ENCODE measurements around the gene HINT2. TPM values are rescaled to one million over a fixed set of nuclear protein-coding genes. Genes with fewer than 3 reads are reported as not detected.

Gene HINT2
- total and polyA plus RNA-seq, 7 donors = 36.5 to 64.7 (median 43.8) TPM

DNA sequence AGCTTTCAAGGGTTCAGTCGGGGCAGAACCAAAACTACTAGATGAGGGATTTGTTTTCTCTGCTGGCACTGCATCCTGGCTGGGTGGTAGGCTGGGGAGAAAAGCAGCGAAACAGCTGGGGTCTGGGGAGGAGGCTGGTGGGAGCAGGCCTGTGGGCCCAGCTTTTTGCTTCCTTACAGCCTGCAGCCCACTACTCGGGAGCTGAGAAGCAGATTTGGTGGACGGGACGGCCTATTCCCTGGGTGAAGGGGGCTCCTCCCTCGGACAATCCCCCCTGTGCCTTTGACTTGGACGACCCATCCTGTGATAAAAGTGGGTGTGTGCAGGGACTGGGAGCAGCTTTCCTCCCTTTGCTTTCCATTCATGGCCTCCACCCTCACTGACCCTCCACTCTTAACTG is 14.3 kb downstream of the HINT2 start:
- no peak for TF ChIP-seq CTCF (IDR thresholded peaks at IDR 0.05)
- Histone ChIP-seq H3K27ac (no peak overlapping the region), H3K9me3 (no peaks in the 10 kb centered on the region), H3K4me3 (no peak overlapping the region), H3K4me1 (peaks cover 7% of the 10 kb centered on the region), H3K36me3 (ENCODE audit: insufficient read depth in 1 of 2, low read depth in 1 of 2) (peaks cover 3 to 53% of the 10 kb centered on the region in 2 donors), H3K27me3 (ENCODE audit: insufficient read depth in 3 of 3, low read length in 2 of 3) (no peaks in the 10 kb centered on the region)
- intact Hi-C loops (cut with DNase I) = no loop called here
- DNase-seq (no peak), ATAC-seq (no peak)
- 82 to 91% (median 85%) methylated on average over 7 of the region's 7 CpGs for WGBS, 3 donors

DNA sequence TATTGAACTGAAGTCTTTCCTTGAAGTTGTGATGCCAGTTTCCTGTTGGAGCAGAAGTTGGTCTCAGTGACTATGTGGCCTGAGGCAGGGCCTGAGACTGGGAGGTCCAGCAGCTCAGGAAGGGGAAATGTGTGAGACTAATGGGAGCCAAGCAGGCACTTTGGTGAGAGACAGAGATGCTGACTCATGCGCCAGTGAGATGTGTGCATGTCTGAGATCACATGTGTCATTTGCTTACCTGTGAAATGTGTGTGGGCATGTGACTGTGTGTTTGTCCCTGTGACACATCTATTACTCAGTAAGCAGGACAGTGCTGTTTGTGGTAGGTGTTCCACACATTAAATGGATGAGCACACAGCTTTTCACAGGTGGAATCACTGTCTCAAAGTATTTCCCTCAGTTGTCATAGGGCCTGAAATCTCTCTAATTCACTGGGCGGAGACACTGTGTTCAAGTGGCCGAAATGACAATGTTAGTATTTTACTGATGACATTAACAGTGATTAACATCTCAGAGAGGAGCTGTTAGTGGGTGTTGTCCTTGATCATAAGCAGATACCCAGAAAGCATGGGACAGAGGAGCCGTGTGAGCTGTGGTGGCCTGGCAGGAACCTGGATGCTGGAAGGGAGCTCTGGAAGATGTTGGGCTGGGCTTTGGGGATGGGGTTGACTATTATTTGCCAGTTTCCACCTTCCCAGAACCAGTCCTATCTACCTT is 16.0 kb downstream of the HINT2 start:
- Histone ChIP-seq H3K36me3 (ENCODE audit: insufficient read depth in 1 of 2, low read depth in 1 of 2) (peaks cover 3 to 41% of the 10 kb centered on the region in 2 donors), H3K27ac (no peak overlapping the region), H3K4me1 (peaks cover 17% of the 10 kb centered on the region), H3K9me3 (no peaks in the 10 kb centered on the region), H3K27me3 (ENCODE audit: insufficient read depth in 3 of 3, low read length in 2 of 3) (no peaks in the 10 kb centered on the region), H3K4me3 (no peak overlapping the region)
- intact Hi-C loops (cut with DNase I) = no loop called here
- no peak for DNase-seq
- TF ChIP-seq CTCF (IDR thresholded peaks at IDR 0.05) = no peak
- ATAC-seq = peak in 3 of 4 donors; percentile 41 to 56 (median 56)
- WGBS, 3 donors = 90 to 96% (median 92%) methylated on average over 4 of the region's 4 CpGs

GRCh38 chr9:35797311-35798109 is 17.3 kb downstream of the HINT2 start:
- H3K27ac ChIP-seq = no peak overlapping the region
- no peak overlapping the region for H3K4me3 ChIP-seq
- H3K27me3 ChIP-seq (ENCODE audit: insufficient read depth in 3 of 3, low read length in 2 of 3) = no peaks in the 10 kb centered on the region
- ATAC-seq (no peak), DNase-seq (no peak)
- H3K4me1 ChIP-seq = peaks cover 30% of the 10 kb centered on the region
- no peaks in the 10 kb centered on the region for H3K9me3 ChIP-seq
- intact Hi-C loops (cut with DNase I) = no loop called here
- 80 to 91% (median 81%) methylated on average over 6 of the region's 6 CpGs for WGBS, 3 donors
- no peak for TF ChIP-seq CTCF (IDR thresholded peaks at IDR 0.05)
- H3K36me3 ChIP-seq (ENCODE audit: insufficient read depth in 1 of 2, low read depth in 1 of 2) = peaks cover 3 to 30% of the 10 kb centered on the region in 2 donors

GRCh38 chr9:35795695-35796094 is 19.1 kb downstream of the HINT2 start:
- no peak overlapping the region for H3K4me3 ChIP-seq
- ATAC-seq (no peak), DNase-seq (no peak)
- no peaks in the 10 kb centered on the region for H3K9me3 ChIP-seq
- peaks cover 3 to 13% of the 10 kb centered on the region in 2 donors for H3K36me3 ChIP-seq (ENCODE audit: insufficient read depth in 1 of 2, low read depth in 1 of 2)
- intact Hi-C loops (cut with DNase I) = no loop called here
- no peaks in the 10 kb centered on the region for H3K27me3 ChIP-seq (ENCODE audit: insufficient read depth in 3 of 3, low read length in 2 of 3)
- H3K27ac ChIP-seq = peak overlapping the region; percentile 24
- TF ChIP-seq CTCF (IDR thresholded peaks at IDR 0.05) = no peak
- H3K4me1 ChIP-seq = peaks cover 38% of the 10 kb centered on the region

All from psoas muscle (tissue), 8 donors.